Measurements from ENCODE around the gene TES. TPM values are rescaled to one million over a fixed set of nuclear protein-coding genes. Genes with fewer than 3 reads are reported as not detected.

Gene TES
- total and polyA plus RNA-seq, 2 of the 8 experiments (the other 6 are each of a cell fraction or from before 2014, with no cell fraction given), result 18.2 to 36.3 TPM

DNA sequence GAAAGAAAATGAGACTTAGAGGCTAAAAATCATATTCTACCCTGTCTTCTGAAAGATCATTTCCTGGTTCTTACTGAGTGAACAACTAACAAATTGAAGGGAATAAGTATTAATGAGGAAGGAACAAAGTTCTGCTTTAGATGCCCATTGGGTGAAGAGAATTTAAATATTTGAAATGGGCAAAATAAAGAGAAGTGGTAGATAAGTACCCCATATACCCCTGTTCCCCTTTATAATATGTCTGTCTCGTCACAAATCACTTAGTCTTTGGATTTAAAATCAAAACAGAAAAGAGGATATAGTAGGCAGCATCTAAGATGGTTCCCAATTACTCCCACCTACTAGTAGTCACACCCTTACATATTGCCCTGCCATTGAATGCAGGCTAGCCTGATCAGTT lies 13.2 kb downstream of the TES start:
- H2BK120ac ChIP-seq (replicated peaks; ENCODE audit: low read depth, low read length), result no peak overlapping the region
- no peak overlapping the region for H3K14ac ChIP-seq (ENCODE audit: insufficient read length)
- WGBS, 2 experiments (ENCODE audit: extremely low coverage in 1 of 2, insufficient coverage in 1 of 2, insufficient read length in 1 of 2, insufficient replicate concordance in 2 of 2, low coverage in 1 of 2, low lambda C conversion rate in 2 of 2, missing lambda C conversion rate in 1 of 2), result 96% methylated on average over 1 of the region's 1 CpG; no CpG with 5 or more reads in 1 of the 2 experiments
- FAIRE-seq (no peak), DNase-seq (ENCODE audit: low read depth in 1 of 2, low spot score in 2 of 2) (no peak)
- no peak overlapping the region for H3K4ac ChIP-seq (replicated peaks; ENCODE audit: insufficient read length, low read depth, low read length)
- no peak overlapping the region for H2BK12ac ChIP-seq (ENCODE audit: low read depth, low read length)
- POLR2A ChIA-PET (ENCODE audit: partially characterized antibody), result no interaction called here
- no peak overlapping the region for H4K91ac ChIP-seq (replicated peaks; ENCODE audit: insufficient read length, low read length)
- H2BK5ac ChIP-seq (ENCODE audit: low read depth, low read length), result no peak overlapping the region
- no peak overlapping the region for H3K18ac ChIP-seq (ENCODE audit: extremely low read depth, low read length)
- no peaks in the 10 kb centered on the region for H3K27me3 ChIP-seq (replicated peaks in 1 of 4; ENCODE audit: control insufficient read depth in 3 of 4, extremely low read depth in 1 of 4, insufficient read depth in 3 of 4, low read length in 3 of 4)
- no peak overlapping the region for H2BK15ac ChIP-seq (ENCODE audit: low read length)
- H3K79me2 ChIP-seq (ENCODE audit: control insufficient read depth in 1 of 2, insufficient read depth in 2 of 2, low read length in 2 of 2), result peaks cover 0 to 7% of the 10 kb centered on the region in 2 experiments; a peak in 3 of 4 replicates
- no peak overlapping the region for H4K8ac ChIP-seq (ENCODE audit: extremely low read depth, insufficient read depth, low read length)
- no peak overlapping the region for H3K4me3 ChIP-seq (ENCODE audit: extremely low read depth in 1 of 4, insufficient read depth in 2 of 4, low read depth in 3 of 4, low read length in 4 of 4)
- H4K20me1 ChIP-seq (replicated peaks in 1 of 2; ENCODE audit: control insufficient read depth in 1 of 2, insufficient read depth in 2 of 2, low read length in 2 of 2), result no peaks in the 10 kb centered on the region
- no peak overlapping the region for H2AK5ac ChIP-seq (ENCODE audit: low read depth, low read length)
- no peak overlapping the region for H2AFZ ChIP-seq (ENCODE audit: low read length)
- H3K23ac ChIP-seq (ENCODE audit: insufficient read length), result no peak overlapping the region
- TF ChIP-seq HDAC6 (IDR thresholded peaks at IDR 0.05; ENCODE audit: low read depth, low read length) (no peak), MAFK (IDR thresholded peaks at IDR 0.05; ENCODE audit: low read depth, low read length) (no peak), HDAC2 (IDR thresholded peaks at IDR 0.05; ENCODE audit: borderline replicate concordance in 1 of 2, low read depth in 2 of 2, low read length in 2 of 2) (no peak), POLR2AphosphoS5 (IDR thresholded peaks at IDR 0.05; ENCODE audit: low read depth, low read length) (no peak), CBX8 (IDR thresholded peaks at IDR 0.05; ENCODE audit: borderline replicate concordance, low read depth, low read length) (no peak)
- TF ChIP-seq, protein P1, sequence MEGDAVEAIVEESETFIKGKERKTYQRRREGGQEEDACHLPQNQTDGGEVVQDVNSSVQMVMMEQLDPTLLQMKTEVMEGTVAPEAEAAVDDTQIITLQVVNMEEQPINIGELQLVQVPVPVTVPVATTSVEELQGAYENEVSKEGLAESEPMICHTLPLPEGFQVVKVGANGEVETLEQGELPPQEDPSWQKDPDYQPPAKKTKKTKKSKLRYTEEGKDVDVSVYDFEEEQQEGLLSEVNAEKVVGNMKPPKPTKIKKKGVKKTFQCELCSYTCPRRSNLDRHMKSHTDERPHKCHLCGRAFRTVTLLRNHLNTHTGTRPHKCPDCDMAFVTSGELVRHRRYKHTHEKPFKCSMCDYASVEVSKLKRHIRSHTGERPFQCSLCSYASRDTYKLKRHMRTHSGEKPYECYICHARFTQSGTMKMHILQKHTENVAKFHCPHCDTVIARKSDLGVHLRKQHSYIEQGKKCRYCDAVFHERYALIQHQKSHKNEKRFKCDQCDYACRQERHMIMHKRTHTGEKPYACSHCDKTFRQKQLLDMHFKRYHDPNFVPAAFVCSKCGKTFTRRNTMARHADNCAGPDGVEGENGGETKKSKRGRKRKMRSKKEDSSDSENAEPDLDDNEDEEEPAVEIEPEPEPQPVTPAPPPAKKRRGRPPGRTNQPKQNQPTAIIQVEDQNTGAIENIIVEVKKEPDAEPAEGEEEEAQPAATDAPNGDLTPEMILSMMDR (IDR thresholded peaks at IDR 0.05; ENCODE audit: control extremely low read depth in 1 of 3, insufficient read depth in 1 of 3, low read depth in 1 of 3, low read length in 3 of 3), result no peak
- H3K36me3 ChIP-seq (ENCODE audit: control insufficient read depth in 2 of 4, insufficient read depth in 4 of 4, low read length in 3 of 4), result no peaks in the 10 kb centered on the region
- H3K56ac ChIP-seq (replicated peaks; ENCODE audit: insufficient read length, low read depth, low read length), result no peak overlapping the region
- no peak overlapping the region for H3K9ac ChIP-seq (replicated peaks in 1 of 4; ENCODE audit: extremely low read depth in 1 of 4, low read depth in 3 of 4, low read length in 3 of 4)
- no peak overlapping the region for H2BK20ac ChIP-seq (ENCODE audit: low read length)
- CTCF ChIA-PET (ENCODE audit: partially characterized antibody), result interaction anchor here (1.1 to 3.5 kb wide), 3 partner anchors 9 to 43 kb away, joined by 4 to 16 read pairs (median 11); no protein-coding TSS in a partner anchor
- no peak overlapping the region for H4K5ac ChIP-seq (ENCODE audit: insufficient read length, low read depth, low read length)
- H3K9me3 ChIP-seq (ENCODE audit: insufficient read depth in 2 of 2, low read depth in 1 of 2, low read length in 1 of 2), result no peaks in the 10 kb centered on the region
- no peaks in the 10 kb centered on the region for H3K79me1 ChIP-seq (ENCODE audit: low read depth, low read length)
- H3K4me1 ChIP-seq (replicated peaks in 1 of 4; ENCODE audit: control insufficient read depth in 3 of 4, insufficient read depth in 4 of 4, low read length in 3 of 4), result no peaks in the 10 kb centered on the region
- no peak overlapping the region for H3K27ac ChIP-seq (ENCODE audit: low read depth, low read length)
- H3K23me2 ChIP-seq (ENCODE audit: low read depth, low read length), result no peaks in the 10 kb centered on the region
- H3K4me2 ChIP-seq (ENCODE audit: insufficient read depth in 1 of 2, low read depth in 2 of 2, low read length in 2 of 2), result no peak overlapping the region
